H1 (cell line): ENCODE measurements around the gene ERCC6. TPM values are rescaled to one million over a fixed set of nuclear protein-coding genes. Genes with fewer than 3 reads are reported as not detected.

ENCODE experiments used
- BRCA1 ChIP-seq: IDR thresholded peaks from 2 replicates; pipeline ENCODE4 v1.6.1; 2012; ENCODE audit warnings: low read depth, low read length, improper control_type of control experiment
- GABPA ChIP-seq: IDR thresholded peaks from 2 replicates; pipeline ENCODE4 v1.6.1; 2011; ENCODE audit warnings: mild to moderate bottlenecking, low read length, moderate library complexity, borderline replicate concordance; ENCODE audit not compliant: insufficient read depth
- RXRA ChIP-seq: IDR thresholded peaks from 2 replicates; pipeline ENCODE4 v1.6.1; 2011; ENCODE audit warnings: low read depth, mild to moderate bottlenecking, low read length, moderate library complexity; ENCODE audit not compliant: insufficient read depth
- polyA plus RNA-seq, 7 experiments: library from polyadenylated mRNA; depleted of rRNA in 3 of 7; stranded (reverse) in 5 of 7; unstranded in 2 of 7; fragments of >200 nt in 5 of 7; fragments of 200-250 nt in 2 of 7; gene quantifications; 1 replicate in 5 of 7; 2 replicates in 1 of 7; 4 replicates in 1 of 7; pipeline versions ENCODE4 v1.2.1 to v1.2.3, GENCODE V29; 2011 to 2013; ENCODE audit warnings: missing spikeins in 2 of 7, mixed read lengths in 2 of 7
- total RNA-seq: library from RNA; stranded (reverse); fragmentation: NEBNext Ultra II Directional; extraction: Animal tissue kit (Norgen Biotek cat#: 25700); gene quantifications from 2 replicates; pipeline ENCODE4 v1.2.1, GENCODE V29; 2021

Gene ERCC6
- total and polyA plus RNA-seq, 2 of the 8 experiments (the other 6 are each of a cell fraction or from before 2014, with no cell fraction given) = 4.1 to 11.9 TPM

GRCh38 chr10:49508654-49509053 is 30.3 kb downstream of the ERCC6 start (continued):
- no peak for TF ChIP-seq BRCA1
- no peak for TF ChIP-seq GABPA
- no peak for TF ChIP-seq RXRA
